Measurements from ENCODE around the gene MRO. TPM values are rescaled to one million over a fixed set of nuclear protein-coding genes. Genes with fewer than 3 reads are reported as not detected.

Gene MRO
- total RNA-seq, 4 donors from 2014 or later: 0.18 to 1.4 (median 0.49) TPM; not detected in 1

GRCh38 chr18:50855976-50856757 lies 36.4 kb upstream of the MRO start:
- Histone ChIP-seq H3K4me3 (peak overlapping the region in 1 of 4 donors; percentile 23), H3K4me1 (peaks cover 23 to 30% of the 10 kb centered on the region in 2 donors), H3K36me3 (no peaks in the 10 kb centered on the region), H3K9me3 (no peaks in the 10 kb centered on the region), H3K27me3 (no peaks in the 10 kb centered on the region), H3K27ac (peak overlapping the region; percentile 79 to 89 (median 86))
- in situ Hi-C loops (cut with MboI; ENCODE audit: low sequenced_read_pairs in 4 of 4) (no loop called here), intact Hi-C loops (cut with DNase I; ENCODE audit: low total_unique reads) (loop anchor here (1.0 kb wide), 1 partner anchor 22 kb away; no protein-coding TSS in a partner anchor)
- no peak for TF ChIP-seq CTCF (IDR thresholded peaks at IDR 0.05 in 4 of 5, conservative IDR thresholded peaks at IDR 0.05 in 1 of 5)
- peak in 1 of 2 donors; percentile 60 for TF ChIP-seq POLR2A (IDR thresholded peaks at IDR 0.05)
- DNase-seq: peak; percentile 69 to 73
- ATAC-seq: peak; percentile 92 to 94

DNA sequence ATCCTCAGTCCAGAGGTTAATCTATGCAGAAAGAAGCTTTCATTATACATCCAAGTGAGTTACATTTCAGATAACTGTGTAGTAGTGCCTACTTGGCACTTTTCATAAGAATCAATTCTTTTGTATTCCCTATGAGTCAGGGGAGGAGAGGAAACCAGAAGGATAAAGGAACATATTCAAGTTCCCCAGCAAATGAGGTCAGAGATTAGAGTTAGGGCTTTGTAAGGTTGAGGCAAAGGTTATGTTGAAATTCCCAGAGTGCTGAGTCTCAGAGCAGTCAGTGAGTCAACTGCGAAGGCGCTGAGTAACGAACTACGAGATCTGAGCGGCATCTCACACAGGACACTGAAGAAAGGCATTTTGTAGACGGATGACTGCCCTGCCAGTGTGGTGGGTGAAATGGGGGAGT lies 34.1 kb upstream of the MRO start:
- intact Hi-C loops (cut with DNase I; ENCODE audit: low total_unique reads) (no loop called here), in situ Hi-C loops (cut with MboI; ENCODE audit: low sequenced_read_pairs in 4 of 4) (no loop called here)
- H3K36me3 ChIP-seq: no peaks in the 10 kb centered on the region
- H3K27me3 ChIP-seq: no peaks in the 10 kb centered on the region
- no peaks in the 10 kb centered on the region for H3K9me3 ChIP-seq
- peaks cover 23 to 30% of the 10 kb centered on the region in 2 donors for H3K4me1 ChIP-seq
- H3K27ac ChIP-seq: peak overlapping the region; percentile 79 to 89 (median 86)
- no peak overlapping the region for H3K4me3 ChIP-seq
- ATAC-seq: peak; percentile 14 to 24
- no peak for TF ChIP-seq POLR2A (IDR thresholded peaks at IDR 0.05)
- TF ChIP-seq CTCF (IDR thresholded peaks at IDR 0.05 in 4 of 5, conservative IDR thresholded peaks at IDR 0.05 in 1 of 5): no peak
- peak in 1 of 2 donors; percentile 38 for DNase-seq

- Histone ChIP-seq H3K4me3 (no peak overlapping the region), H3K36me3 (no peaks in the 10 kb centered on the region), H3K4me1 (peaks cover 12 to 19% of the 10 kb centered on the region in 2 donors), H3K9me3 (no peaks in the 10 kb centered on the region), H3K27me3 (no peaks in the 10 kb centered on the region), H3K27ac (peak overlapping the region in 1 of 4 donors; percentile 52)
- in situ Hi-C loops (cut with MboI; ENCODE audit: low sequenced_read_pairs in 4 of 4): no loop called here
- intact Hi-C loops (cut with DNase I; ENCODE audit: low total_unique reads): no loop called here
- DNase-seq: no peak
- TF ChIP-seq POLR2A (IDR thresholded peaks at IDR 0.05) (no peak), CTCF (IDR thresholded peaks at IDR 0.05 in 4 of 5, conservative IDR thresholded peaks at IDR 0.05 in 1 of 5) (no peak)
- ATAC-seq: peak; percentile 21 to 83
Observed at GRCh38 chr18:50850307-50851065, 30.7 kb upstream of the MRO start.

GRCh38 chr18:50849419-50849821 lies 29.6 kb upstream of the MRO start:
- no peak for DNase-seq
- H3K4me3 ChIP-seq: no peak overlapping the region
- H3K9me3 ChIP-seq: no peaks in the 10 kb centered on the region
- no peaks in the 10 kb centered on the region for H3K36me3 ChIP-seq
- H3K4me1 ChIP-seq: peaks cover 16 to 26% of the 10 kb centered on the region in 2 donors
- no peak for ATAC-seq
- intact Hi-C loops (cut with DNase I; ENCODE audit: low total_unique reads): no loop called here
- in situ Hi-C loops (cut with MboI; ENCODE audit: low sequenced_read_pairs in 4 of 4): no loop called here
- H3K27ac ChIP-seq: peak overlapping the region in 1 of 4 donors; percentile 52
- no peak for TF ChIP-seq CTCF (IDR thresholded peaks at IDR 0.05 in 4 of 5, conservative IDR thresholded peaks at IDR 0.05 in 1 of 5)
- H3K27me3 ChIP-seq: no peaks in the 10 kb centered on the region
